Activated CD4-positive, alpha-beta T cell treated with anti-CD3 and anti-CD28 coated beads for 36 hours (primary cell): Measurements from ENCODE around the gene EFNA1. TPM values are rescaled to one million over a fixed set of nuclear protein-coding genes. Genes with fewer than 3 reads are reported as not detected.
"Not testable (repeated sequence)": the region's sequence is repeated elsewhere in the genome, so short reads cannot be mapped to it uniquely, and the experiment has no call there.

ENCODE experiments used
- ATAC-seq: fragments of 200-7000 bp; cut with Tn5 transposase; one replicate; pipeline ENCODE4 v1.10.0; 2021; ENCODE audit warnings: mild to moderate bottlenecking, moderate library complexity
- CTCF ChIA-PET: fragments of 350-600 bp; sonication (Branson Sonifier 250); formaldehyde crosslinking; loops from one replicate; lab custom pipeline; 2021; ENCODE audit warnings: antibody characterized with exemption; lab: Charles Lee
- POLR2A ChIA-PET: fragments of 350-600 bp; sonication (Branson Sonifier 250); formaldehyde crosslinking; loops from one replicate; lab custom pipeline; 2021; ENCODE audit warnings: antibody characterized with exemption, inconsistent platforms; lab: Charles Lee
- DNase-seq: peaks from one replicate; pipeline ENCODE4 v3.0.0-alpha.2; 2020
- H3K27ac Mint-ChIP-seq: one replicate; pipeline ENCODE4 v1.8.0; 2021; ENCODE audit warnings: mixed read lengths
- H3K27me3 Mint-ChIP-seq: one replicate; pipeline ENCODE4 v1.8.0; 2021; ENCODE audit warnings: mixed read lengths
- H3K36me3 Mint-ChIP-seq: one replicate; pipeline ENCODE4 v1.8.0; 2021; ENCODE audit warnings: low read depth, mixed read lengths
- H3K4me1 Mint-ChIP-seq: one replicate; pipeline ENCODE4 v1.8.0; 2021; ENCODE audit warnings: mixed read lengths
- H3K4me3 Mint-ChIP-seq: one replicate; pipeline ENCODE4 v1.8.0; 2021; ENCODE audit warnings: mild to moderate bottlenecking, moderate library complexity, mixed read lengths
- H3K9me3 Mint-ChIP-seq: one replicate; pipeline ENCODE4 v1.8.0; 2021; ENCODE audit warnings: low read depth, mixed read lengths
- intact Hi-C, 2 experiments: fragments of 100-400 bp; cut with DNase I in 1 of 2; cut with micrococcal nuclease in 1 of 2; formaldehyde crosslinking; loops; one replicate each; pipeline versions ENCODE4 v1.14.2 to v1.15.1; 2022 to 2024; cut with DNase I, micrococcal nuclease
- total RNA-seq, 2 experiments: library from RNA; stranded (reverse); gene quantifications; one replicate each; pipeline ENCODE4 v1.2.3, GENCODE V29; 2021

EFNA1 gene
- total RNA-seq, 2 experiments from 2014 or later = 0.82 to 1.1 TPM

DNA sequence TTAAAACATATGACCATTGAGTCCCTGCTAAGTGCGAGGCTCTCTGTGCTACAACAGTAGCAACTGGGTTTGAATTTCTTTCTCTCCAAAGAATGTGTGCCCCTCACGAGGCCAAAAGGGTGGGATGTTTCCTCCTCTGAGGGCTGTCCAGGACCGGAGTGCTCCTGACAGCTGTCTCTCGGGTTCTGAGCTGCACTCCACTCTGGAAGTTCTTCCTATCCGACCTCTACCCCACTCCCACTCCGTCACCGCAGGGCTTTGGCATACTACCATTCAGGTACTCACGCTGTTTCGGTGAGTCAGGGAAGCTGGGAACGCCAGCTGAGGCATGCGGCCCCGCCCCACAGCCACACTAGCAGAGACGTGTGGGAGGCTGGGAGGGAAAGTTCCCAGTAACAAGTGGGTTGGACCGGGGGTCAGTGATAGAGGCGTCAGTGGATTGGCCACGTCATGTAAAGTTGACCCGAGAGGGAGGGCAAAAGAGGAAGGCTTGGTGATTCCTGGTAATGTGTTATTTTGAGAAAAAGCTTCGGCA is 7.3 kb downstream of the EFNA1 start:
- Mint-ChIP-seq H3K9me3 (no peaks in the 10 kb centered on the region), H3K27ac (peak overlapping the region; percentile 97), H3K27me3 (no peaks in the 10 kb centered on the region), H3K4me1 (peaks cover 35% of the 10 kb centered on the region), H3K36me3 (peaks cover 30% of the 10 kb centered on the region), H3K4me3 (peak overlapping the region; percentile 96)
- ChIA-PET CTCF (interaction anchor here (0.5 to 3.7 kb wide), 15 partner anchors 12 to 1037 kb away, joined by 3 to 28 read pairs (median 4); partner anchors contain the start of genes KRTCAP2, THBS3 and TRIM46), POLR2A (interaction anchor here (0.5 kb wide), 1 partner anchor 979 kb away, joined by 3 read pairs; no protein-coding TSS in a partner anchor)
- DNase-seq (peak; percentile 88), ATAC-seq (peak; percentile 52)
- intact Hi-C loops = loop anchor here (1.0 to 5.0 kb wide), 16 partner anchors 38 to 913 kb away; partner anchors contain the start of genes CKS1B (in 1 of the 2), EFNA4 (in 1 of the 2), FDPS (in 1 of the 2) and GON4L (in 1 of the 2)

DNA sequence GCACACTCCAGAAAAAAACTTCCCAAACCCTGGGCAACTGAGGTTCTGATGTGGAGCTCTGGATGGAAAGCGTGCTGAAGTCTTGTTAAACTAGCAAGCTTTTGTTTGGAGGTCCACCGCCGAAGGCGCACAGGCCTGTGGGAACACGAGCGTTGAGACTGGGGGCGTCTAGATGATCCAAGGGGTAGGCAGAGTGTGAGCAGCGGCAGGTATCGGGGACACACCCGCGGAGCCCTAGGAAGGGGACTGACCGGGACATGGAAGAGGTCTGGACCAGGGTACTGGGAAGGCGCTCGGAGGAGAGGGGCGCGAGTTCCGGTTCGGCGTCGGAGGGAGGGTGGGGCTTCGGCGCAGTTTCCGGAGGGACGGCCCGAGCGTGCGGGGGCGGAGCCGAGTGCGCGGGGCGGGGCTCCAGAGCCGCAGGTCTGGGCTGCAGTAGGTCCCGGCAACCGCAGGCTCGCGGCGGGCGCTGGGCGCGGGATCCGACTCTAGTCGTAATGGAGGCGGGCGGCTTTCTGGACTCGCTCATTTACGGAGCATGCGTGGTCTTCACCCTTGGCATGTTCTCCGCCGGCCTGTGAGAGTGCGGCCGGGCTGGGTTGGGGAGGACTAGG is 7.8 kb downstream of the EFNA1 start, which contains the start of gene SLC50A1:
TSS of gene SLC50A1 (plus strand) at position 438 of the 614 bp plus-strand sequence. CDS start at position 498, 60 bp downstream.
- ATAC-seq (peak; percentile 78), DNase-seq (peak; percentile 97)
- H3K4me1 Mint-ChIP-seq = peaks cover 35% of the 10 kb centered on the region
- ChIA-PET POLR2A (interaction anchor here (0.9 to 1.4 kb wide), 2 partner anchors 37 to 134 kb away, joined by 3 to 5 read pairs; partner anchors contain the start of gene KRTCAP2), CTCF (interaction anchor here (0.6 to 3.7 kb wide), 9 partner anchors 13 to 538 kb away, joined by 3 to 28 read pairs (median 6); partner anchors contain the start of genes KRTCAP2, THBS3 and TRIM46)
- H3K9me3 Mint-ChIP-seq = no peaks in the 10 kb centered on the region
- H3K4me3 Mint-ChIP-seq = peak within 1 kb of the TSS; percentile 96
- peak within 1 kb of the TSS; percentile 97 for H3K27ac Mint-ChIP-seq
- intact Hi-C loops = loop anchor here (1.0 to 5.0 kb wide), 16 partner anchors 38 to 913 kb away; partner anchors contain the start of genes CKS1B (in 1 of the 2), EFNA4 (in 1 of the 2), FDPS (in 1 of the 2) and GON4L (in 1 of the 2)
- H3K27me3 Mint-ChIP-seq = no peaks in the 10 kb centered on the region
- H3K36me3 Mint-ChIP-seq = peaks cover 34% of the 10 kb centered on the region

DNA sequence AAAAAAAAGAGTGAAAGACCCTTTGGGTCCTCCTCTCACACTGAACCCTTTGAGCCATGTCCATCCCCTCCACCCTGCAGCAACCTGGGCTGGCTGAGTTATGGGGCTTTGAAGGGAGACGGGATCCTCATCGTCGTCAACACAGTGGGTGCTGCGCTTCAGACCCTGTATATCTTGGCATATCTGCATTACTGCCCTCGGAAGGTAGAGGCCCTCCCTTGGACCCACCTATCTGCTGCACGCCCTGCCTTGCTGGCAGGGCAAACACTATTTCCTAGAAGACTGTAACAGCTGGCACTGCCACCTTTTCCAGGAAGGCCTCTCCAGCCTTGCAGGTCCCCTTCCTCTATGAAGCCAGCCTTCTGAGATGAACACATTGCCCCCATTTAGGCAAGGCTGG is 9.1 kb downstream of the EFNA1 start:
- DNase-seq = peak; percentile 30
- no peaks in the 10 kb centered on the region for H3K9me3 Mint-ChIP-seq
- CTCF ChIA-PET = interaction anchor here (0.6 to 3.7 kb wide), 5 partner anchors 36 to 138 kb away, joined by 3 to 28 read pairs (median 3); partner anchors contain the start of genes KRTCAP2 and TRIM46

DNA sequence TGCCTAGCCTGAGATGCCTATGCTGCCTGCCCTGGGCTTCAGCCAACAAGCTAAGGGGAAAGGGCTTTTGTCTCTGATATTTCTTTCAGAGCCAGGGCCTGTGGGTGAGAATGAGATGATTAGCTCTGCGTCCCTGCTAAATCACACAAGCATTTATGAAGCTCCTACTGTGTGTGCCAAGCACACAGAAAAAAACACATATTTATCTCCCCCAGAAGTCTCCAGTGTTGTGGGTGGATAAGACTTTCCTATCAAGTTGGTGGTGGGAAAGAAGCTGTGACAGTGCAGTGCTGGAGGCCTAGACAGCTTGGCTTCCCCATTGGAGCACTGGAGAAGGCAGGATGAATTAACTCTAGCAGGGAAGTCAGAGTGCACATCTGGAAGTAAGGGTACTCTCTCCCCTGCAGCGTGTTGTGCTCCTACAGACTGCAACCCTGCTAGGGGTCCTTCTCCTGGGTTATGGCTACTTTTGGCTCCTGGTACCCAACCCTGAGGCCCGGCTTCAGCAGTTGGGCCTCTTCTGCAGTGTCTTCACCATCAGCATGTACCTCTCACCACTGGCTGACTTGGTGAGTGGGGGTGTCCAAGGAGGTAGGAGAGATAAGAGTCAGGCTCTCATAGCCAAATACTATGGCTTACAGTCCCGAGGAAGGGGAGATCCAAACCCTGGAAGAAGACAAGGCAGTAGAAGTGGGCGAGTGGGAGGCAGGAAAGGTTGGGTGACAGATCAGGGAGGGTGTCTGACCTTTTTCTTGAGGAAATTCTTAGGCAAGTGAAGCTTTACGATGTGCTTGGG is 9.7 kb downstream of the EFNA1 start:
- Mint-ChIP-seq H3K9me3 (no peaks in the 10 kb centered on the region), H3K4me3 (peak overlapping the region; percentile 96), H3K4me1 (peaks cover 37% of the 10 kb centered on the region), H3K27ac (peak overlapping the region; percentile 97), H3K36me3 (peaks cover 34% of the 10 kb centered on the region), H3K27me3 (no peaks in the 10 kb centered on the region)
- ChIA-PET CTCF (interaction anchor here (0.6 to 3.7 kb wide), 7 partner anchors 36 to 138 kb away, joined by 3 to 28 read pairs (median 4); partner anchors contain the start of genes KRTCAP2 and TRIM46), POLR2A (no interaction called here)
- DNase-seq = no peak
- intact Hi-C loops = loop anchor here in 1 of 2 experiments (5.0 kb wide), 5 partner anchors 180 to 915 kb away; partner anchors contain the start of genes GON4L, PBXIP1, RUSC1 and SYT11
- ATAC-seq = no peak

More for the DNA sequence above, 9.1 kb downstream of the EFNA1 start:
- Mint-ChIP-seq H3K27ac (peak overlapping the region; percentile 97), H3K4me1 (peaks cover 37% of the 10 kb centered on the region), H3K36me3 (peaks cover 34% of the 10 kb centered on the region), H3K27me3 (no peaks in the 10 kb centered on the region), H3K4me3 (peak overlapping the region; percentile 96)
- intact Hi-C loops = loop anchor here in 1 of 2 experiments (5.0 kb wide), 5 partner anchors 179 to 914 kb away; partner anchors contain the start of genes GON4L, PBXIP1, RUSC1 and SYT11
- ATAC-seq = no peak
- POLR2A ChIA-PET = interaction anchor here (1.4 kb wide), 1 partner anchor 36 kb away, joined by 5 read pairs; the partner anchor contains the start of gene KRTCAP2

DNA sequence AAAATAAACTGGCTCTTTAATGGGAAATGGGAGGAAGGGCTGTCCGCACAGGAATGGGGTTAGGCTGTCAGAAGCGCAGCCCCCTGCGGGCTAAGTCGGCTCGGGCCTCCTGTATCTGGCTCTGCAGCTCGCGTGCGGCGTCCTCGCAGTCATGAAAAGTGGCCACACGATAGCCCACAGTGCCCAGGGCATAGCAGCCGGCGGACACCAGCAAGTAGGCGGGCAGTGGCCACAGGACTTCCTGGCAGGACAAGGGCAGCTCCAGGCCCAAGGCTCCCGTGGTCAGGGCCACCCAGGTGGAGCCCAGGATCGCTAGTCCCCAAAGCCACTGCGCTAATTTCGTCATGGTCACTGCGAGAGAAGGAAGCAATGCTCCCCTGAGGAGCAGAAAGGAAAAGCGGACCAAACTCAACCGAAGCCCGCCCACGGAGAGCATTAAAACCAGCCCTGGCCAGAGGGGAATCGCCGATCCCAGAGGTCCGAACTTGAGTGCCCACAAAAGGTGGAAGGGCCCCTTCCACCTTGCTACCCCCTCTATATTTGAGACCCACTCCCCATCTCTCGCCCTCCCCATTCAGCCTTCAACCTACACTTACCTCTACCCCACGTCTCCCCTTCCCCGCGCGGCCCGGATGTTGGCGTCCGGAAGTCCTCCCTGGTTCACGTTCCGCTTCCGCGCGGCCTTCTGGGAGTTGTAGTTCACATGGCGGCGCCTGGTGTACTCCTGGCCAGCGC is 12.4 kb downstream of the EFNA1 start, which contains the start of gene DPM3:
TSS of gene DPM3 (minus strand) at position 637 of the 735 bp plus-strand sequence. CDS start at position 346, 291 bp downstream.
- CTCF ChIA-PET = interaction anchor here (0.7 to 2.0 kb wide), 6 partner anchors 28 to 1321 kb away, joined by 3 to 7 read pairs (median 4); partner anchors contain the start of gene KRTCAP2
- peaks cover 31% of the 10 kb centered on the region for H3K4me1 Mint-ChIP-seq
- POLR2A ChIA-PET = interaction anchor here (0.6 kb wide), 1 partner anchor 35 kb away, joined by 3 read pairs; no protein-coding TSS in a partner anchor
- peak within 1 kb of the TSS; percentile 91 for H3K4me3 Mint-ChIP-seq
- H3K27ac Mint-ChIP-seq = peak within 1 kb of the TSS; percentile 90
- ATAC-seq (peak; percentile 82), DNase-seq (peak; percentile 96)
- no peaks in the 10 kb centered on the region for H3K27me3 Mint-ChIP-seq
- H3K36me3 Mint-ChIP-seq = peaks cover 33% of the 10 kb centered on the region
- no peaks in the 10 kb centered on the region for H3K9me3 Mint-ChIP-seq
- intact Hi-C loops = loop anchor here (1.0 to 5.0 kb wide), 8 partner anchors 33 to 918 kb away; partner anchors contain the start of genes KRTCAP2 (in 2 of the 2), TRIM46 (in 2 of the 2), GON4L (in 1 of the 2) and PBXIP1 (in 1 of the 2)

DNA sequence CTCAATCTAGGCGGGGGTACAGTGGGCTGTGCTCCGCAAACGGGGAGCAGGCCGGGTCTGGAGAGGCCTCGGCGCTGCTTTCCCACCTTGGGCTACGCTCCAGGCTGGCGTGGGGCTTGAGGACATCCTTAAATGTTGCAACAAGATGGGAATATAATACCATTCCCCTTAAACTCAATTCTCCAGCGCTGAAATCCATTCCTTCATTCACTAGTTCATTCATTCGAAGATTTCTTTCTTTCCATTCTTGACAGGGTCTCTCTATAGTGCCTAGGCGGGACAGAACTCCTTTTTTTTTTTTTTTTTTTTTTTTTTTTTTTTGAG is 12.9 kb downstream of the EFNA1 start:
- DNase-seq (no peak), ATAC-seq (no peak)
- Mint-ChIP-seq H3K36me3 (peaks cover 30% of the 10 kb centered on the region), H3K27ac (peak overlapping the region; percentile 90), H3K4me1 (peaks cover 29% of the 10 kb centered on the region), H3K27me3 (peaks cover 2% of the 10 kb centered on the region), H3K4me3 (peak overlapping the region; percentile 91), H3K9me3 (no peaks in the 10 kb centered on the region)
- ChIA-PET POLR2A (interaction anchor here (0.6 to 0.7 kb wide), 2 partner anchors 35 to 167 kb away, joined by 3 to 4 read pairs; no protein-coding TSS in a partner anchor), CTCF (interaction anchor here (0.7 to 2.0 kb wide), 4 partner anchors 27 to 918 kb away, joined by 3 to 7 read pairs (median 5); partner anchors contain the start of gene KRTCAP2)
- intact Hi-C loops = loop anchor here (1.0 to 2.0 kb wide), 3 partner anchors 32 to 55 kb away; partner anchors contain the start of genes KRTCAP2 (in 2 of the 2) and TRIM46 (in 2 of the 2)

DNA sequence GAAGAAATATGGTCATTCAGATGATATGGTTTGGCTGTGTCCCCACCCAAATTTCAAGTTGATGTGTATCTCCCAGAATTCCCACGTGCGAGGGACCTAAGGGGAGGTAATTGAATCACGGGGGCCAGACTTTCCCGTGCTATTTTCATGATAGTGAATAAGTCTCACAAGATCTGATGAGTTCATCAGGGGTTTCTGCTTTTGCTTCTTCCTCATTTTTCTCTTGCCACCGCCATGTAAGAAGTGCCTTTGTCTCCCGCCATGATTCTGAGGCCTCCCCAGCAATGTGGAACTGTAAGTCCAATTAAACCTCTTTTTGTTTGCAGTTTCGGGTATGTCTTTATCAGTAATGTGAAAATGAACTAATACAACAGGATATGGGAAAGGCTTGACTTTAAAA is 14.1 kb downstream of the EFNA1 start:
- no peak overlapping the region for H3K4me3 Mint-ChIP-seq
- POLR2A ChIA-PET = no interaction called here
- no peak overlapping the region for H3K27ac Mint-ChIP-seq
- no peak for DNase-seq
- H3K36me3 Mint-ChIP-seq = peaks cover 26% of the 10 kb centered on the region
- no peak for ATAC-seq
- H3K9me3 Mint-ChIP-seq = no peaks in the 10 kb centered on the region
- intact Hi-C loops = loop anchor here in 1 of 2 experiments (2.0 kb wide), 1 partner anchor 31 kb away; the partner anchor contains the start of genes KRTCAP2 and TRIM46
- H3K4me1 Mint-ChIP-seq = peaks cover 27% of the 10 kb centered on the region
- H3K27me3 Mint-ChIP-seq = peaks cover 3% of the 10 kb centered on the region
- CTCF ChIA-PET = interaction anchor here (0.6 to 2.3 kb wide), 3 partner anchors 11 to 50 kb away, joined by 3 to 10 read pairs (median 5); no protein-coding TSS in a partner anchor

DNA sequence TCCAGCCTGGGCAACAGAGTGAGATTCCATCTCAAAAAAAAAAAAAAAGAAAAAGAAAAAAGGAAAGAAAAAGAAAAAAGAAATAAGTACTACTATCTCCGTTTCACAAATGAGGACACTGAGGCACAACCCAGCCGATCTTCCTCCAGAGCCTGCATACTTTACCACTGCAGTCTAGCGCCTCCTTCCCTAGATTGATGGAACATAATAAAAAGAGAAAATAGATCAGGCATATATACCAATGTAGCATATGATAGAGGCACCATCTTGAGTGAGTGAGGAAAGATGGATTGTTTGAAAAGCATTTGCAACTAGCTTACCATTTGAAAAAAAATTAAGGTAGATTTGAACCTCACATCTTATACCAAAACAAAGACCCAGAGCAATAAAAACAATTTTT is 17.8 kb downstream of the EFNA1 start:
- POLR2A ChIA-PET = no interaction called here
- no peak for ATAC-seq
- CTCF ChIA-PET = interaction anchor here (0.6 to 1.3 kb wide), 3 partner anchors 54 to 295 kb away, joined by 3 to 5 read pairs (median 4); no protein-coding TSS in a partner anchor
- DNase-seq = no peak
- Mint-ChIP-seq H3K4me1 (peaks cover 8% of the 10 kb centered on the region), H3K36me3 (no peaks in the 10 kb centered on the region), H3K27me3 (peaks cover 6% of the 10 kb centered on the region), H3K4me3 (no peak overlapping the region), H3K9me3 (no peaks in the 10 kb centered on the region), H3K27ac (no peak overlapping the region)
- intact Hi-C loops = no loop called here

DNA sequence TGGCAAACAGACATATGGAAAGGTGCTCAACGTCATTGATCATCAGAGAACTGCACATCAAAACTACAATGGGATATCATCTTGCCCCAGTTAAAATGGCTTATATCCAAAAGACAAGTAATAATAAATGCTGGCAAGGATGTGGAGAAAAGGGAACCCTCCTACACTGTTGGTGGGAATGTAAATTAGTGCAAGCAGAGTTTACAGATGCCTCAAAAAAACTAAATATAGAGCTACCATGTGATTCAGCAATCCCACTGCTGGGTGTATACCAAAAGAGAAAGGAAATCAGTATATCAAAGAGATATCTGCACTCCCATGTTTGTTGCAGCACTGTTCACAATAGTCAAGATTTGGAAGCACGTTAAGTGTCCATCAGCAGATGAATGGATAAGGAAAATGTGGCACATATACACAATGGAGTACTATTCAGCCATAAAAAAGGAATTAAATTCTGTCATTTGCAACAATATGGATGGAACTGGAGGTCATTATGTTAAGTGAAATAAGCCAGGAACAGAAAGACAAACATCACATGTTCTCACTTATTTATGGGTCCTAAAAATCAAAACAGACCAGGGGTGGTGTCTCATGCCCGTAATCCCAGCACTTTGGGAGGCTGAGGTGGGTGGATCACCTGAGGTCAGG is 28.4 kb downstream of the EFNA1 start:
- H3K27ac Mint-ChIP-seq, DNase-seq, H3K4me3 Mint-ChIP-seq, intact Hi-C loops, POLR2A ChIA-PET, H3K9me3 Mint-ChIP-seq, H3K27me3 Mint-ChIP-seq, H3K4me1 Mint-ChIP-seq, H3K36me3 Mint-ChIP-seq, ATAC-seq: not testable (repeated sequence)
- CTCF ChIA-PET = interaction anchor here (1.5 kb wide), 1 partner anchor 10 kb away, joined by 4 read pairs; no protein-coding TSS in a partner anchor
